Erythroblast (primary cell): ENCODE results near the gene ITGA11.

Experiments used
- GATA1 ChIP-seq: IDR thresholded peaks from 2 replicates; pipeline ENCODE4 v1.6.1; 2011; ENCODE audit warnings: low read depth, mild to moderate bottlenecking, control low read depth, low read length, moderate library complexity
- POLR2A ChIP-seq: IDR thresholded peaks from 2 replicates; pipeline ENCODE4 v1.6.1; 2011; ENCODE audit warnings: mild to moderate bottlenecking, low read length

DNA sequence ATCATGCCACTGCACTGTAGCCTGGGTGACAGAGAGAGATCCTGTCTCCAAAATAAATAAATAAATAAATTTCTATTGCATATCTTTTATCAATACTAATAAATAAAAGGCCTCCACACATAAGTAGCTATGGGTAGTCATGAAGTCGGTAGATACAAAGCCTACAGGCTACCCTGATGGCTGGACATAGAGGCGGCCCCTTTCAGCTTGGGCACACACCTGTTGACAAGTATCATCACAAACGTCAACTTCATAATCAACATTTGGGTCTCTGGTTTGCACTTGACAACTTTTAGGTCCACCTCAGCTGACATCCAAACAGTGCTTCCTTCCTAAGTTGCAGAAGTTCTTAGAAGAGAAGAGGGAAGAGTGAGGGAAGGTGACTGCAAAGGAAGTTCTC, 53.4 kb downstream of the ITGA11 start:
- no peak for TF ChIP-seq POLR2A
- TF ChIP-seq GATA1: no peak
